K562 (cell line): ENCODE measurements around the gene RACK1. TPM values are rescaled to one million over a fixed set of nuclear protein-coding genes. Genes with fewer than 3 reads are reported as not detected.

Source experiments
- E2F3 ChIP-seq: fragments of 250-450 bp; sonication (Bioruptor Pico); IDR thresholded peaks from 2 replicates; pipeline ENCODE4 v1.4.0; 2020; ENCODE audit warnings: mild to moderate bottlenecking
- ELF4 ChIP-seq: fragments of 450-650 bp; formaldehyde crosslinking; IDR thresholded peaks from 2 replicates; pipeline ENCODE4 v1.4.0; 2022; ENCODE audit warnings: missing genetic modification characterization
- EP400 ChIP-seq: fragments of 450-650 bp; IDR thresholded peaks from 2 replicates; pipeline ENCODE4 v1.6.1; 2017; ENCODE audit warnings: antibody characterized with exemption, mild to moderate bottlenecking, moderate library complexity
- ETV6 ChIP-seq, 3 experiments: fragments of 150-350 bp in 1 of 3; sonication (generic) in 1 of 3; formaldehyde crosslinking in 1 of 3; IDR thresholded peaks; 2 replicates each; pipeline versions ENCODE4 v1.6.1 to v1.8.0; 2014 to 2022; ENCODE audit warnings: borderline replicate concordance in 2 of 3, low read depth in 2 of 3, antibody characterized with exemption in 1 of 3, low read length in 1 of 3, mild to moderate bottlenecking in 1 of 3, missing genetic modification reagents in 1 of 3
- GATAD2A ChIP-seq: fragments of 450-650 bp; IDR thresholded peaks from 2 replicates; pipeline ENCODE4 v1.6.1; 2017
- GTF3C2 ChIP-seq: IDR thresholded peaks from 3 replicates; pipeline ENCODE4 v1.6.1; 2011; ENCODE audit warnings: borderline replicate concordance, mild to moderate bottlenecking, moderate library complexity; ENCODE audit not compliant: insufficient read length; ENCODE audit errors: extremely low read depth
- KLF13 ChIP-seq: fragments of 450-650 bp; IDR thresholded peaks from 2 replicates; pipeline ENCODE4 v1.6.1; 2016; ENCODE audit warnings: missing genetic modification characterization, low read depth, mild to moderate bottlenecking, missing compliant biosample characterization, moderate library complexity, borderline replicate concordance
- L3MBTL2 ChIP-seq: fragments of 450-650 bp; IDR thresholded peaks from 2 replicates; pipeline ENCODE4 v1.6.1; 2016; ENCODE audit warnings: mild to moderate bottlenecking, moderate library complexity
- MECOM ChIP-seq: fragments of 250-450 bp; sonication (Bioruptor Pico); IDR thresholded peaks from 2 replicates; pipeline ENCODE4 v1.8.0; 2022; ENCODE audit warnings: inconsistent platforms
- NCOA2 ChIP-seq, 2 experiments: fragments of 450-650 bp; IDR thresholded peaks; 2 replicates each; pipeline ENCODE4 v1.6.1; 2018; ENCODE audit warnings: mild to moderate bottlenecking in 2 of 2, moderate library complexity in 1 of 2; ENCODE audit not compliant: partially characterized antibody in 2 of 2
- PML ChIP-seq: IDR thresholded peaks from 2 replicates; pipeline ENCODE4 v1.6.1; 2012; ENCODE audit warnings: low read length, inconsistent platforms
- SP1 ChIP-seq: sonication (generic); formaldehyde crosslinking; IDR thresholded peaks from 2 replicates; pipeline ENCODE4 v1.8.1; 2022; ENCODE audit warnings: mild to moderate bottlenecking, missing genetic modification reagents
- ZNF398 ChIP-seq: fragments of 250-450 bp; sonication (Bioruptor Pico); IDR thresholded peaks from 2 replicates; pipeline ENCODE4 v1.8.0; 2021; ENCODE audit warnings: moderate library complexity, mild to moderate bottlenecking, inconsistent platforms
- ZNF584 ChIP-seq: fragments of 200-800 bp; sonication (Bioruptor generic); IDR thresholded peaks from 2 replicates; pipeline ENCODE4 v1.6.1; 2016; ENCODE audit warnings: low read depth, mild to moderate bottlenecking, missing genetic modification characterization, missing compliant biosample characterization
- polyA plus RNA-seq, 8 experiments: library from polyadenylated mRNA; depleted of rRNA in 4 of 8; stranded (reverse) in 5 of 8; unstranded in 3 of 8; fragments of >200 nt; fragmentation: Nextera tagmentation in 2 of 8; fragmentation: Illumina TruSeq in 1 of 8; extraction: Ambion mirVana in 2 of 8; extraction: Trizol in 1 of 8; gene quantifications; 2 replicates each; pipeline versions ENCODE4 v1.2.1 to v1.2.3, GENCODE V29; 2011 to 2014; ENCODE audit warnings: inconsistent platforms in 1 of 8, missing spikeins in 1 of 8
- total RNA-seq, 7 experiments: library from RNA; depleted of rRNA in 6 of 7; stranded (reverse); fragments of >200 nt in 6 of 7; fragmentation: Illumina TruSeq in 2 of 7; extraction: Trizol in 2 of 7; gene quantifications; 2 replicates each; pipeline versions ENCODE4 v1.2.1 to v1.2.3, GENCODE V29; 2011 to 2021; ENCODE audit warnings: low replicate concordance in 1 of 7
- TF ChIP-seq, protein P1 (sequence below): sonication (generic); formaldehyde crosslinking; IDR thresholded peaks from 2 replicates; pipeline ENCODE4 v1.8.1; 2022; ENCODE audit warnings: missing genetic modification reagents
- TF ChIP-seq, protein P2 (sequence below), 2 experiments: fragments of 450-650 bp; IDR thresholded peaks; 2 replicates each; pipeline ENCODE4 v1.6.1; 2018; ENCODE audit warnings: mild to moderate bottlenecking in 2 of 2, low read depth in 1 of 2; ENCODE audit not compliant: partially characterized antibody in 2 of 2

The RACK1 gene
- total and polyA plus RNA-seq, 9 of the 15 experiments (the other 6 are each of a cell fraction or from before 2014, with no cell fraction given), result 2,303 to 5,311 (median 3,833) TPM

DNA sequence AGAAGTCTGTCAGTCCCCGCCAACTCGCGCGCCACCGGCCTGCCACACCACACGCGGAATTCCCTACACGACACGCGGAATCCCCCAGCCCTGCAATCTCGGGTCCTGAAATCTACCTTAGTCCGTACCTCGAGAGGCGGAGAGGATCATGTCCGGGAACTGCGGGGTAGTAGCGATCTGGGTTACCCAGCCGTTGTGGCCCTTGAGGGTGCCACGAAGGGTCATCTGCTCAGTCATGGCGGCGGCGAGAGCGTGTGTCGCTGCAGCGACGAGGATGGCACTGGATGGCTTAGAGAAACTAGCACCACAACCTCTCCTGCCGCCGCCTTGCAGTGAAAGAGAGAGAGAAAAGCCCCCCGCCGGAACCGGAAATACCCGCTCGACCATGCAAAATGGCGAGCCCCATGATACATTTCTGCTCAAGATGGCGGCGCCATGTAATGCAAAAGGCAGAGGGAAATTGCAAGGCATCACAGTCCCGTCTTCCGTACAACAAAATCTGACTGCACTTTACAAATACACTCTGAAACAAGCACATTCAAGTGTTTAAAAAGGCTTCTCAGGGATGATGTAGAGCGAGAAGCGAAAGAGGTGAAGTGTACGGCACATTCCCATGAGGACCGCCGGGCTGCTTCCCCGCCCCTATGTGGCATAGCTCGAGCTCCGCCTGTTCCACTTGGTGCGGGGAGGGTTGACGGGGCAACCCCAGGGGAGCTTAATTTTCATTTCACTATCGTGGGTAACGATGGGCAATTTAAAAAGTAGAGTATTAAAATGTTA lies at the start of gene RACK1 (continued):
- TF ChIP-seq, protein P1, sequence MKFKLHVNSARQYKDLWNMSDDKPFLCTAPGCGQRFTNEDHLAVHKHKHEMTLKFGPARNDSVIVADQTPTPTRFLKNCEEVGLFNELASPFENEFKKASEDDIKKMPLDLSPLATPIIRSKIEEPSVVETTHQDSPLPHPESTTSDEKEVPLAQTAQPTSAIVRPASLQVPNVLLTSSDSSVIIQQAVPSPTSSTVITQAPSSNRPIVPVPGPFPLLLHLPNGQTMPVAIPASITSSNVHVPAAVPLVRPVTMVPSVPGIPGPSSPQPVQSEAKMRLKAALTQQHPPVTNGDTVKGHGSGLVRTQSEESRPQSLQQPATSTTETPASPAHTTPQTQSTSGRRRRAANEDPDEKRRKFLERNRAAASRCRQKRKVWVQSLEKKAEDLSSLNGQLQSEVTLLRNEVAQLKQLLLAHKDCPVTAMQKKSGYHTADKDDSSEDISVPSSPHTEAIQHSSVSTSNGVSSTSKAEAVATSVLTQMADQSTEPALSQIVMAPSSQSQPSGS (CRISPR knock-in tag), result no peak
- TF ChIP-seq ELF4 (CRISPR knock-in tag) (no peak), ZNF398 (CRISPR knock-in tag) (no peak), EP400 (peak; percentile 98), MECOM (CRISPR knock-in tag) (no peak), PML (peak; percentile 84), GATAD2A (0 out of 2 replicates have a peak, but pooled peaks have one; percentile 29), KLF13 (tag) (peak; percentile 56; the same call in 1 of the 2 replicates), E2F3 (no peak), GTF3C2 (no peak), SP1 (CRISPR knock-in tag) (peak; percentile 64), NCOA2 (IDR thresholded peaks at IDR 0.05; ENCODE audit: partially characterized antibody in 2 of 2) (no peak), ETV6 (IDR thresholded peaks at IDR 0.05; ENCODE audit: borderline replicate concordance in 1 of 2, low read depth in 2 of 2, low read length in 1 of 2) (peak in 1 of 2 experiments; percentile 44; a peak in 1 of 4 replicates), ETV6 (CRISPR knock-in tag; IDR thresholded peaks at IDR 0.05; ENCODE audit: borderline replicate concordance) (no peak), L3MBTL2 (no peak; the same call in 1 of the 2 replicates), ZNF584 (CRISPR knock-in tag) (0 out of 2 replicates have a peak, but pooled peaks have one; percentile 54)
- TF ChIP-seq, protein P2, sequence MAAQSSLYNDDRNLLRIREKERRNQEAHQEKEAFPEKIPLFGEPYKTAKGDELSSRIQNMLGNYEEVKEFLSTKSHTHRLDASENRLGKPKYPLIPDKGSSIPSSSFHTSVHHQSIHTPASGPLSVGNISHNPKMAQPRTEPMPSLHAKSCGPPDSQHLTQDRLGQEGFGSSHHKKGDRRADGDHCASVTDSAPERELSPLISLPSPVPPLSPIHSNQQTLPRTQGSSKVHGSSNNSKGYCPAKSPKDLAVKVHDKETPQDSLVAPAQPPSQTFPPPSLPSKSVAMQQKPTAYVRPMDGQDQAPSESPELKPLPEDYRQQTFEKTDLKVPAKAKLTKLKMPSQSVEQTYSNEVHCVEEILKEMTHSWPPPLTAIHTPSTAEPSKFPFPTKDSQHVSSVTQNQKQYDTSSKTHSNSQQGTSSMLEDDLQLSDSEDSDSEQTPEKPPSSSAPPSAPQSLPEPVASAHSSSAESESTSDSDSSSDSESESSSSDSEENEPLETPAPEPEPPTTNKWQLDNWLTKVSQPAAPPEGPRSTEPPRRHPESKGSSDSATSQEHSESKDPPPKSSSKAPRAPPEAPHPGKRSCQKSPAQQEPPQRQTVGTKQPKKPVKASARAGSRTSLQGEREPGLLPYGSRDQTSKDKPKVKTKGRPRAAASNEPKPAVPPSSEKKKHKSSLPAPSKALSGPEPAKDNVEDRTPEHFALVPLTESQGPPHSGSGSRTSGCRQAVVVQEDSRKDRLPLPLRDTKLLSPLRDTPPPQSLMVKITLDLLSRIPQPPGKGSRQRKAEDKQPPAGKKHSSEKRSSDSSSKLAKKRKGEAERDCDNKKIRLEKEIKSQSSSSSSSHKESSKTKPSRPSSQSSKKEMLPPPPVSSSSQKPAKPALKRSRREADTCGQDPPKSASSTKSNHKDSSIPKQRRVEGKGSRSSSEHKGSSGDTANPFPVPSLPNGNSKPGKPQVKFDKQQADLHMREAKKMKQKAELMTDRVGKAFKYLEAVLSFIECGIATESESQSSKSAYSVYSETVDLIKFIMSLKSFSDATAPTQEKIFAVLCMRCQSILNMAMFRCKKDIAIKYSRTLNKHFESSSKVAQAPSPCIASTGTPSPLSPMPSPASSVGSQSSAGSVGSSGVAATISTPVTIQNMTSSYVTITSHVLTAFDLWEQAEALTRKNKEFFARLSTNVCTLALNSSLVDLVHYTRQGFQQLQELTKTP (IDR thresholded peaks at IDR 0.05; ENCODE audit: low read depth in 1 of 2, partially characterized antibody in 2 of 2), result peak; percentile 54 to 67
